Measurements from ENCODE around the gene OR4C45. TPM values are rescaled to one million over a fixed set of nuclear protein-coding genes. Genes with fewer than 3 reads are reported as not detected.

The OR4C45 gene
- total RNA-seq (2021; fragmentation: NEBNext Ultra II Directional; extraction: Animal tissue kit (Norgen Biotek cat#: 25700)) = not detected in 2 replicates
- polyA plus RNA-seq (2011; rRNA removed) = not detected in 2 replicates
- polyA plus RNA-seq (2011; cell fraction: cytosol; rRNA removed) = not detected
- polyA plus RNA-seq (2011; cell fraction: nucleus; rRNA removed) = not detected
- polyA plus RNA-seq (2012, experiment 1 of 2) = not detected in 4 replicates
- not detected for polyA plus RNA-seq (2012, experiment 2 of 2)
- polyA plus RNA-seq (2013, experiment 1 of 2) = not detected
- not detected for polyA plus RNA-seq (2013, experiment 2 of 2)
- polyA minus RNA-seq (2011; rRNA and poly(A)+ RNA removed) = not detected in 2 replicates
- polyA minus RNA-seq (2011; cell fraction: cytosol; rRNA and poly(A)+ RNA removed) = not detected
- not detected for polyA minus RNA-seq (2011; cell fraction: nucleus; rRNA and poly(A)+ RNA removed)
- long read RNA-seq, experiment 1 = 0 reads
- long read RNA-seq, experiment 2 = 0 reads

- Histone ChIP-seq H2AK5ac (ENCODE audit: low read depth, low read length) (no peak within 1 kb of the TSS), H3K79me1 (ENCODE audit: low read depth, low read length) (no peaks in the 10 kb centered on the region), H2BK15ac (ENCODE audit: low read length) (no peak within 1 kb of the TSS), H3K79me2 (ENCODE audit: control insufficient read depth in 1 of 2, insufficient read depth in 2 of 2, low read length in 2 of 2) (no peaks in the 10 kb centered on the region), H2BK20ac (ENCODE audit: low read length) (no peak within 1 kb of the TSS), H3K4ac (replicated peaks; ENCODE audit: insufficient read length, low read depth, low read length) (no peak within 1 kb of the TSS), H3K27ac (ENCODE audit: low read depth, low read length) (no peak within 1 kb of the TSS), H2BK120ac (replicated peaks; ENCODE audit: low read depth, low read length) (no peak within 1 kb of the TSS), H4K5ac (ENCODE audit: insufficient read length, low read depth, low read length) (no peak within 1 kb of the TSS), H3K27me3 (replicated peaks in 1 of 4; ENCODE audit: control insufficient read depth in 3 of 4, extremely low read depth in 1 of 4, insufficient read depth in 3 of 4, low read length in 3 of 4) (no peaks in the 10 kb centered on the region), H3K23ac (ENCODE audit: insufficient read length) (no peak within 1 kb of the TSS), H3K36me3 (ENCODE audit: control insufficient read depth in 2 of 4, insufficient read depth in 4 of 4, low read length in 3 of 4) (no peaks in the 10 kb centered on the region), H2AFZ (ENCODE audit: low read length) (no peak within 1 kb of the TSS), H4K8ac (ENCODE audit: extremely low read depth, insufficient read depth, low read length) (no peak within 1 kb of the TSS), H3K23me2 (ENCODE audit: low read depth, low read length) (no peaks in the 10 kb centered on the region), H3K14ac (ENCODE audit: insufficient read length) (no peak within 1 kb of the TSS), H4K20me1 (replicated peaks in 1 of 2; ENCODE audit: control insufficient read depth in 1 of 2, insufficient read depth in 2 of 2, low read length in 2 of 2) (no peaks in the 10 kb centered on the region), H3K9ac (replicated peaks in 1 of 4; ENCODE audit: extremely low read depth in 1 of 4, low read depth in 3 of 4, low read length in 3 of 4) (no peak within 1 kb of the TSS), H3K4me3 (ENCODE audit: extremely low read depth in 1 of 4, insufficient read depth in 2 of 4, low read depth in 3 of 4, low read length in 4 of 4) (no peak within 1 kb of the TSS), H3K4me2 (ENCODE audit: insufficient read depth in 1 of 2, low read depth in 2 of 2, low read length in 2 of 2) (no peak within 1 kb of the TSS), H3K18ac (ENCODE audit: extremely low read depth, low read length) (no peak within 1 kb of the TSS), H3K4me1 (replicated peaks in 1 of 4; ENCODE audit: control insufficient read depth in 3 of 4, insufficient read depth in 4 of 4, low read length in 3 of 4) (no peaks in the 10 kb centered on the region), H3K56ac (replicated peaks; ENCODE audit: insufficient read length, low read depth, low read length) (no peak within 1 kb of the TSS), H2BK12ac (ENCODE audit: low read depth, low read length) (no peak within 1 kb of the TSS), H2BK5ac (ENCODE audit: low read depth, low read length) (no peak within 1 kb of the TSS), H4K91ac (replicated peaks; ENCODE audit: insufficient read length, low read length) (no peak within 1 kb of the TSS), H3K9me3 (ENCODE audit: insufficient read depth in 2 of 2, low read depth in 1 of 2, low read length in 1 of 2) (peaks cover 40 to 51% of the 10 kb centered on the region in 2 experiments)
- DNase-seq (ENCODE audit: low read depth in 1 of 2, low spot score in 2 of 2) = no peak
- CTCF ChIA-PET (ENCODE audit: partially characterized antibody) = no interaction called here
- FAIRE-seq = no peak
- no peak for TF ChIP-seq TAF1 (IDR thresholded peaks at IDR 0.05; ENCODE audit: low read depth, low read length)
- no peak for TF ChIP-seq TEAD4 (IDR thresholded peaks at IDR 0.05; ENCODE audit: low read depth, low read length)
- no peak for TF ChIP-seq ZNF274 (IDR thresholded peaks at IDR 0.05; ENCODE audit: borderline replicate concordance, extremely low read depth, low read length)
- no peak for TF ChIP-seq FOSL1 (IDR thresholded peaks at IDR 0.05; ENCODE audit: insufficient read depth, low read depth, low read length)
- POLR2A ChIA-PET (ENCODE audit: partially characterized antibody) = no interaction called here
Observed at GRCh38 chr11:50032574-50032973, at the start of gene OR4C45. Gene OR4C45, plus strand, starts transcription at chr11:50032874.
